HG02798 (cell line): Measurements from ENCODE around the gene RBM43.
"Not testable (repeated sequence)": the region's sequence is repeated elsewhere in the genome, so short reads cannot be mapped to it uniquely, and the experiment has no call there.

Experiments
- ATAC-seq: cut with Tn5 transposase; IDR thresholded peaks from one replicate; pipeline ENCODE4 v1.9.1; 2021; ENCODE audit warnings: mild to moderate bottlenecking; ENCODE audit not compliant: unreplicated experiment, poor library complexity

The RBM43 gene

DNA sequence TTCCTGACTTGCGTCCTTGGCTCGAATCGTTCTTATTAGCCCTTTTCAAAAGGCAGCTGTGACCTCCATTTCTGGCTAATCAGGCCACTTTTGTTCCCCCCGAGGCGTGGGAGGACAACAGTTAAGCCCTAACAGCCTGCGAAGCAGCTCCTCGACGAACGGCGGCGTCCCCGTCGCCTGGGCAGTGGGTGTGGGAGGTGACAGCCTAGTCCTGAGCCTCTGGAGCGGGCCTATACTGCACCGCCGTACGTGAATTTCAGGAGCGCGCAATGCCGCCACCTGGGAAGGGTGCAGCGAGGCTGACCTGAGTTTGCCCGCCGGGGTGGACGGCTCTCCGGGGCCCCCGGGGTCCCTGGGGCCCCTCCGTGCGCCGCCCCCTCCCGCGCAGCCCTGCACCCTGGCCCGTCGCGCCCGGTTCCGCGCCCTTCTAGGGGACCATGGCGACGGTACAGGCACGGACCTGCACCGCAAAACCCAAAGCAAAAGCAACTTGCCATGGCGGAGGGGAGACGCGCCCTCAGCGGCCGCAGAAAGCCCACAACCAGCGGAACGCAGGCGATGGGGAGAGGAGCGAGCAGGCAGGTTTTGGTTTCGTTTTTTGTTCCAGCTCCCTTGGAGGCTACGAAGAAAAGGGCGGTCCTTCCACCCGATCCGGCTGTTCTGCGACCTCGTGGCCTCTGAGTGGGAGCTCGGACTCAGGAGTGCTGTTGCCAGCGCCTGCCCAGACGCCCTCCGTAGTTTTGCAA, at the start of gene RBM43:
RBM43 (minus strand) TSS at position 633 of the 746 bp plus-strand sequence; CDS start at position 497, 136 bp downstream.
- peak; percentile 93 for ATAC-seq

DNA sequence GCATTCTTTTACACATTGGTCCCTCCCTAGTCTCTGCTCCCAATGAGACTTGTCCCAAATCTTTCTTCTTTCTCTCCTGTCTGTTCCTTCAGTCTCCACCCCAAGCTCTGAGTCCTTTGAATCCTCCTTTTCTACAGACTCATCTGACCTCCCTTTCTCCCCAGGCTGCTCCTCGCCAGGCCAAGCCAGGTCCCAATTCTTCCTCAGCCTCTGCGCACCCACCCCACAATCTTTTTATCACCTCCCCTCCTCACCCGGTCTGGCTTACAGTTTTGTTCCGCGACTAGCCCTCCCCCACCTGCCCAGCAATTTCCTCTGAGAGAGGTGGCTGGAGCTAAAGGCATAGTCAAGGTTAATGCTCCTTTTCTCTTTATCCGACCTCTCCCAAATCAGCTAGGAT, 48.6 kb upstream of the RBM43 start:
- not testable (repeated sequence) for ATAC-seq

DNA sequence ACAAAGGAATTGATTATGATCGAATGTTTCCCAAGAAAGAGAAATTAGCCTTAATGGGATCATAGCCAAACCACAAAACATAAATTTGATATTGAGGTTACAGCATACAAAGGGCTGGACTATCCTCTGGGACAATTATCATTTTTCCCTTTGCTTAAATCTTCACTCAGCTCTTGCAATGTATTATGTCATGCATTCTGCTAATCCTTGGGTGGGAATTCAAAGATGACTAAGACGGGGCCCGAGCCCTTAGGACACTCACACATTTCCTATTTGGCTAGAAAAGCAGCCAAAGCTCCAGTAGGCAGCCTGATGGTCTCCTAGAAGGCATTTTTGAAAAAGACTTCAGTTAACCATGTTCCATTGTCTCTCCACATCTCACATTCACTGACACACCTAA, 45.0 kb upstream of the RBM43 start:
- ATAC-seq: no peak

DNA sequence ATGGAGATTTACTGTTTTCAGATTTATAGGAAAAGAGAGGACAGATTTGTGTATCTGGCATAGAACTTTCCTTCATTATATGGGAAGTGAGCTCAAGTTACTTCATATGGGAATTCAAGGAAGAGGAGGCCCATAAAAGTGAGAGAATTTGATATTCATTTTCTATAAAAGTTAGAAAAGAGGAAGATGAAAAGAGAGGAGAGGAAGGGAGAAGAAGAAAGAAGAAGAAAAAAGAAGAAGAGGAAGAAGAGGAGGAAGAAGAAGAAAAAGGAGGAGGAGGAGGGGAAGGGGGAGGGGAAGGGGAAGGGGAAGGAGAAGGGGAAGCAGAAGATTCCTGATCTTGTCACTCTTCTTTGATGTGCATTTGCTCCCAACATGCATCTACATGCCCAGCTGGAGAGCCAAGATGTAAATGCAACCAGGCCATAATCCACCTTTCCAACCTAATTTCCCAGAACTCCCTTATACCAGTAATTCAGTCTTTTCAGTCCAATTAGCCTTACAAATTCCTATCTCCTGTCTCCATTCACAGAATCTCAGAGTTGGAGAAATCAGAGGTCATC, 43.5 kb upstream of the RBM43 start:
- ATAC-seq: no peak

DNA sequence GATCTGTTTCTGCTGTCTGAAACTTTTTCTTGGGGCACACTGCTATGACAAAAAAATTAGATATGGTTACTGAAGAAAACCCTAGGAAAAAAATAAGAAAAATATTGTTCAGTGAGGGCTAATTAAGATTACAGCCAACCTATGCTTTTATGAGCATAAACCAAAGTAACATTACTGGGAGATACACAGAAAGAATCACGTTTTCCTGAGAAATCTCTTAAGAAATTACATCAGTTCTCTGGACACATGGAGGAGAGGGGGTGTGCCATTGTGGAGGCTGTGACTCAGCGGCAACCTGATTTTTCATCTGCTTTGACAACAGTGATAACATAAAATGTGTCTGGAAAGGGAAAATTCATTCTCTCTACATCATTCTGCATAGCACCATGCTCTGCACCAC, 41.2 kb upstream of the RBM43 start:
- ATAC-seq: no peak

DNA sequence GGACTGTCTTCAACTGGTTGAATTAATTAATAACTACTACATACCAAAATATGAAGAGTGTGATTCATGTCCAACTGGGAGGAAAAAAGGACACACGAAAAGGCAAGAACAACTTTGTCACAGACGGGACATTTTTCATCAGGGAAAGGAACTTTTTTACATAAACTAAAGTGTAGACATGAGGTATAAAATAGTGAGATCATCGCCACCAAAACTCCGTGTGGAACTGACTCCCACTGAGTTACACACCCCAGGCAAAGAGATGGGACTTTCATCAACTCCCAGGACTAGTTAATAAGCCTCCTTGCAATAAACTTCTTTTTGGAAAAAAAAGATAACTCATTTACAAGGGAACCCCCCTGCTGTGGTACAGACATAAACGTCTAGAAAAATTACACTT, 40.7 kb upstream of the RBM43 start:
- no peak for ATAC-seq

DNA sequence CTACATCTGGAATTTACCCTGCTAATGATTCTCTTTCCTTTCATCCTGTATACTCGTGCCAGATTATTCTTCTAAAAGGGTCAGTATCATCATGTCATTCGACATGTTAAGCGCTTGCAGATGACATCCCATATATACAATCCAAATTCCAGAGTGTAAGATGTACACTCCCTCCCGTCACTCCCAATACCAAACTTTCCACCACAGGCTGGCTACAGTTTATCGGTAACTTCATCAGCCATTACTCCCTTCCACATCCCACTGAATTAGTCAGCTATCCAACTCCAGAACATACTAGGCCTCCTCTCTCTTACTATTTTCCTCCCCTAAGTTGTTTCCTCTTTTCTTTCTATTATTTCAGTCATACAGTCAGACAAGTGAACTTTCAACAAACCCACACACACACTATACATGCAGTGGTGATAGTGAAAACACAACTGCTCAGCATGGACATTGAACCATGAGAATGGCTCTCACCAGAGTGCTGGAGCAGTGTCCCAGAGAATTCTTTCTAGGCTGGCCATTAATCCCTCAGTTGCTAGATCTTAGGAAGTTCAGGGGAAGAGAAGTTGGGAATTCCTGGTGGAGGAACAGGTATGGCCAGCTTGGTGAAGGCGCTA, 38.4 kb upstream of the RBM43 start:
- ATAC-seq: no peak

DNA sequence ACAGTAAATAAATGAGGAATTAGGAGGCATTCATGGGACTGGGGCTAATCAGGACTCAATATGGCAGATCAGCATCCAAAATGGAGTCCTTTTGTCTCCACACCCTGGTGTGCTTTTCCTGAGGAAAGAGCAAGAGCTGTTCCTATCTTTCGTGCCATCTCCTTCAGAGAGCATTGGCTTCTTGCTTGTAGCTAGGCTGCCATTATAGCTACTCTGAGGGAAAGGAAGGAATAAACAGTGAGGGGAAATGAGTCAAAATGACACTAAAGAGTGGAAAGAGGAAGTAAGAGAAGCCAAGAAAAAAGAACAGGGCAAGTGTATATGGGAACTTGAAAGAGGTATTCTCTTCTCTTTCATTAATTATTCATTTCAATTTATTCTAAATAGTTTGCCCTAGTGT, 36.2 kb upstream of the RBM43 start:
- ATAC-seq: no peak

DNA sequence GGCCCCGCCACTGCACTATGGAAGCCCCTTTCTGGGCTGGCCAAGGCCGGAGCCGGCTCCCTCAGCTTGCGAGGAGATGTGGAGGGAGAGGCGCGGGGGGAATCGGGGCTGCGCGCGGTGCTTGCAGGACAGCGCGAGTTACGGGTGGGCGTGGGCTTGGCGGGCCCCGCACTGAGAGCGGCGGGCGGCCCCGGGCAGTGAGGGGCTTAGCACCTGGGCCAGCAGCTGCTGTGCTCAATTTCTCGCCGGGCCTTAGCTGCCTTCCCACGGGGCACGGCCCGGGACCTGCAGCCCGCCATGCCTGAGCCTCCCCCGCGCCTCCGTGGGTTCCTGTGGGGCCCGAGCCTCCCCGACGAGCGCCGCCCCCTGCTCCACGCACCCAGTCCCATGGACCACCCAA, 34.3 kb upstream of the RBM43 start:
- ATAC-seq: not testable (repeated sequence)

DNA sequence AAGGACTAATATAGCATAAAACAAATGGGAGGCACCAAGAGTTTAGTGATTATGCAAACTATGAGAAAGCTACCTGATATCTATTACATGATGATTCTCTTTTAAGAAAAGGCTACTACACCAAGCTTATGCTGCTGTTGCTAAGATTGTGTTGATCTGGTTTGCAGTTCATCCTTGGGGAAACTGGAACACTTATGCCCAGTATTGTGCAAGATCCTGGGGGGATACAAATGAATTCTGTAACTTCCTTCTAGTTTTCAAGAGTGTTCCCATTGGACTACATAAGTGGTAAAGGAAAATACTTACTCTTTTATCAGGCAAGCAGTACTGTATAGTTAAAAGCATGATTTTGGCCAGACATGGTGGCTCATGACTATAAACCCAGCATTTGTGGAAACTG, 30.9 kb upstream of the RBM43 start:
- no peak for ATAC-seq

DNA sequence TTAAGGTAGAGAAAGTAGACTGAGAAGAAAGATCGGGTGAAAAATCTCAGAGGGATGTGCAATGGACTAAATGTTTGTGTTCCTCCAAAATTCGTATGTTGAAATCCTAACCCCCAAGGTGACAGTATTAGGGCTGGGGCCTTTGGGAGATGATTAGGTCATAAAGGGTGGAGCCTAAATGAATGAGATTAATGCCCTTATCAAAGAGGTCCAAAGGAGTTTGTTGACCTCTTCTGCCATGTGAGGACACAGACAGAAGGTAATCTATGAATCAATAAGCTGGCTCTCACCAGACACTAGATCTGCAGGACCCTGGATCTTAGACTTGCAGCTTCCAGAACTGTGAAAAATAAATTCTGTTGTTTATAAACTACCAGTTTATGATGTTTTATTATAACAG, 30.5 kb upstream of the RBM43 start:
- ATAC-seq: no peak

DNA sequence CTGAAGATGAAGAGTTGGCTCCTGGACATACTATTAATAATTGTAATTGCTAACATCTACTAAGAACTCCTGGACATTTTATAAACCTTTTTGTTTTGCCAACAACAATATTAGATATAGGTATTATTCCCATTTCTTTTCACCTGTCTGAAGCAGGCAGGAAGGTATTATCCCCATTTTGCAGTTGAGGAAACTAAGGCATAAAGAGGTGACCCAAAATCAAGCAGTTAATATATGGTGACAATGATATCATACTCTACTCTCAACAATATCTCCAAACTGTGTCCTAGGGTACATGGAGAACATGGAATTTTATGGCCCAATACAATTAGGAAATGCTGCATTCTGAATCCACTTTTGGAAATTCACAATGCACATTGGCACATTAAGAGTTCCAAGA, 29.6 kb upstream of the RBM43 start:
- ATAC-seq: no peak

DNA sequence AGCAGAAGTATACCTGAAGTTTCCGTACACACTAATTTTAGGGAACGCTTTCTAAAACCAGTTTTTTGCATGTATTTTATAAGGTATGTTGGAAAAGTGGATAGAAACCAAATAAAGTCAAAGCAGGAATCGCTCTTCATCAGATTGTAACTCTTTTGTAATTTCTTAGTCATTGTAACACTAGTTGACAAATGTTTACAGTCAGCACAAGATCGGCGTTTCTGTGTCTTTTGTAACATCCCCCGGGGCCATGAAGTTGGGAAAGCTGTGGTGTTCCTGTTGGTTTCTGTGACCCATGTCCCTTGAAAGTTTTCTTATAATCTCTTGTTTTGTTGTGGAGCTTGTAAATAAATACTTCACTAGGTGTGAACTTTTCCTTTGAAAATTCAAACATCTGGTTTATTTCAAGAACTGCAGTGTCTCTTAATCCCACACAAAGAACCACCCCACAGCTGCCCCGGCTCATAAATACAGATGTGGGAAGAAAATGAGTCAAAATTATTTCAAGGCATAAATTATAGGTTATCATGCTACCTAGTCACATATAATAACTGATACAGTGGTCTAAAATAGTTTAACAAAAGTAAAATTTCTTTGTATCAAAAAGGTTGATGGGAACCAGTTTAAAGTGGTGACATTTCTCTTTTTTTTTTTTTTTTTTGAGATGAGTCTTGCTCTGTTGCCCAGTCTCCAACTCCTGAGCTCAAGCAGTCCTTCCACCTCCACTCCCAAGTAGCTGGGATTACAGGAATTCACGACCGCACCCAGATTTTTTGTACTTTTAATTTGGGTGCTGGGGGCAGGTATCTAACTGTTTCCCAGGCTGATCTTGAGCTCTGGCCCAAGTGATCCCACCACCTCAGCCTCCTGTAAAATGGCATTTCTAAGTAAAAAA, 28.6 kb upstream of the RBM43 start:
- ATAC-seq: peak; percentile 20

DNA sequence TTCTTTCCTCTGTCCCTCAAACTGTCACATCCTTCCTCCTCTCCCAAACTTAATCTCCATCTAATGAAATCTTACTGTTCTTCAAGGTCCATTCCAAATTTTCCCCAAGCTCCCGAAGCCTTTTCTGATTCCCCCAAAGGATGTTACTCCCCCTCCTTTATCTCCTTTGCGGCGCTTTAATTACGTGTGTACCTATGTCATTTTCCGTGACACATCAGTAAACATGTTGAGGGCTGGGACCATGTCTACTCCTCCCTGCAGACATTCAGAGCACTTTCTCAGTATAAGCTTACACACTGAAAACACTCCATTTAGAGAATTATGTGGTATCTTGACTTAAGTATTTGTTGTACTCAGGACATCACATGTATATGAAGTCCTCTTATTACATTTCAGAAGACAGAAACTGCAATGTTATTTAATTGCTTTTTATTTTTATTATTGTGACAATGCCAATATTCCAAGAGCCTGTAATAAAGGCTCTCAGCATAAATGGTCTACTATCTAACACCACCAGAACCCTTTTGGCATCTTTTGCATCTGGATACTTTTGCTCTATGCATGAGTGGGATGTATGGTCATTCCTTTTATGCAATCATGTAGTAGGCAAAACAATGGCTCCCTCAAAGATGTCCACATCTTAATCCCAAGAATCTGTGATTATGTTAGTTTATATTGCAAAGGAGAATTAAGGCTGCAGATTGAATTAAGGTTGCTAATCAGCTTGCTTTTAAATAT, 26.0 kb upstream of the RBM43 start:
- ATAC-seq: no peak

DNA sequence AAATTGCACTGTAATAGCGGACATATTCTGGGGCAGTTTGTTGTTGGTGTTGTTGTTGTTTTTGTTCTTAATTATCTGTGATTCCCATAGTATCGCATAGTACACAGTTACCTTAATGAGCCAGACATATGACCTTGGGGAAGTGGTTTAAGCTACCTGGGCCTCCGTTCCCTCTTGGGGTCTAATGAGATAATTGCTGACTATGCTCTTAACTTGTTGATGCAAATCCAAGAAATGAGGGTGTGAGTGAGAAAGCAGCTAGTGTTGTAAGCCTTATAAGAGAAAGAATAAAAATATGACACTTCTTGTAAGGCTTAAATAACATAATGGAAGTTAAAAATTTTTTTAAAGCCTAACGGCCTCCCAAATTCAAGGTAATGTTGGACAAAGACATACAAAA, 20.7 kb upstream of the RBM43 start:
- no peak for ATAC-seq

DNA sequence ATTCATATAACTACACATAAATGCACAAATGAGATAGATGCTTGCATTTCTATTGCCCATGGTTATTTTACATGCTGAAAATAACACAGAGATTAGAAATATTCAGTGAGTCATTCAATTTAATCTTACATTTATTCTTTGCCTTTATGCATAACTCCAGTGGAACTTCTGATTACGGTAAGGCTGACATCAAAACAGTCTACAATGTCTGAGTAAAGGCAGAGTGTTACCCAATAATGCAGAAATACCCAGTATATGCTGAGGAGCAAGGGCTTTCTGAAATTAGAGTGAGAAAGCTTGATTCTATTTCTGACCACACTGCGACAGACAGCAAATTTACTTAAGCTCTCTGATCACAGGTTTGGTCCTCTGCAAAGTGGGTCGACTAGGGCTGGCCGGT, 18.6 kb upstream of the RBM43 start:
- no peak for ATAC-seq

DNA sequence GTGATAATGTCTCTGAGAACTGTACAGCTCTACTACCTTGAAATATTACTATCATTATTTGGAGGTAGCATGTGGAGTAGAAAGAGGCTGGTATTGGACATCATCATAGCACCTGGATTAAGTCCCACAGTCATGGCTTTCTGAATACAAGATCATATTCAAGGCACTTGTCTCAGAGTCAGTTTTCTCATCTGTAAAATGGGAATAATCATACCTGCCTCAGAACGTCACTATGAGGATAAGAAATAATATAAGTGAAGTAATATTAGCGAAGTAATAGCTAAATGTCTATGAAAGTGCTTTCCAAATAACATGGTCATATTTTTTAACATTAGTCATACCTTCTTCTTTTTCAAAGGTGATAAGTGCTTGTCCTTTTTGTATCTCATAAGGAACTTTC, 16.8 kb upstream of the RBM43 start:
- no peak for ATAC-seq

DNA sequence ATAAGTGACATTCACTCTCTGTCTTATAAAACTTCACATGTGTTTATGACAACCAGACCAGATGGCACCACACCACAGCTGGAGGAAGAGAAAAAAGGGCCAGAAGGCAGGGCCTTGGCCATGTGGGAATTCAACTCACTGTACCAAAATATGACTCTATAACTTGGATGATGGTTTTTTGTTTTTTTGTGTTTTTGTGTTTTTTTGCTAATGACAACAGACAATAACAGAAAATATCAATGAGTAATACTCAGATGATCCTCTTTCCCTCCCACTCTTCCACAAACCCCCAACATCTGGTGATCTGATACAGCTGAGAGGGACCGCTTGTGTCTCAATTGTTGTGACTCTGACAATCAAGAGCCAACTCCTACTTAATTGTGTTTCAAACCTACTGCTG, 15.4 kb upstream of the RBM43 start:
- ATAC-seq: no peak

DNA sequence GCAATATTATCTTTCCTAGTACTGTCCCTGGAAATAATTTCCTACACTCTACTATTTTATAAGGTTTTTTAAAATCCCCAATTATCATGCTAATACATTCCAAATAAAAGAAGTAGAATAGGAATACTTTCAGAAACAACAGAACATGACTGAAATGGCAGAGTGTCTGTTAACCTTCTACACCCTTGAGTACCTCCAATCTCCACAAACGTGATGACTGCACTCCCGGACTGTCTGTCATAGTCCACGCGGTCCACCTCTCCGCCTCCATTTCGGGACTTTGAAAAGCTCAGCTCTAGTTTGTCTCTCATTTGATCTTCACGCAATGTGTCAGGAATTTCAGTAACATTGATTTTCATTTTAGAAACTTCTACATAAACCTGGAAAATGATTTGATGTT, 13.6 kb upstream of the RBM43 start:
- no peak for ATAC-seq

DNA sequence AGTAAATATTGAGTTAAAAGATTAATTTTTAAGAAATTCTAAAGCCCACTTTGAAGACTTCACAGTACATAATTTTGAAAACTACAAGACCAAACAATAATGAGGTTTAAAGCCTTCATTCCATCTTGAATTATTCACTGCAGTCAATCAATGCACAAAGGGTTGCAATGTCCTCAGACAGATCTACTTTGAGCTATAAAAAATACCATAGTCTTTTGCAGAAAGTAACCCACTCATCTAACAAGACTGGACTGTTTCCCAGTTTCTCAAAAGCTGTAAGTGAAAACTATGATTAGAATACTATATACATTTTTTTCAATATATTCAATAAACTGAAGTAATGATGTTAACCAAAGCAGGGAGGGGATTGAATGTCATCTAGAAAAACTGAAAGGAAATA, 10.2 kb upstream of the RBM43 start:
- no peak for ATAC-seq
